Measurements from ENCODE around the gene ACER2. TPM values are rescaled to one million over a fixed set of nuclear protein-coding genes. Genes with fewer than 3 reads are reported as not detected.

ACER2 gene
- total and polyA plus RNA-seq, 2 of the 8 experiments (the other 6 are each of a cell fraction or from before 2014, with no cell fraction given) = 7.4 to 8.8 TPM

DNA sequence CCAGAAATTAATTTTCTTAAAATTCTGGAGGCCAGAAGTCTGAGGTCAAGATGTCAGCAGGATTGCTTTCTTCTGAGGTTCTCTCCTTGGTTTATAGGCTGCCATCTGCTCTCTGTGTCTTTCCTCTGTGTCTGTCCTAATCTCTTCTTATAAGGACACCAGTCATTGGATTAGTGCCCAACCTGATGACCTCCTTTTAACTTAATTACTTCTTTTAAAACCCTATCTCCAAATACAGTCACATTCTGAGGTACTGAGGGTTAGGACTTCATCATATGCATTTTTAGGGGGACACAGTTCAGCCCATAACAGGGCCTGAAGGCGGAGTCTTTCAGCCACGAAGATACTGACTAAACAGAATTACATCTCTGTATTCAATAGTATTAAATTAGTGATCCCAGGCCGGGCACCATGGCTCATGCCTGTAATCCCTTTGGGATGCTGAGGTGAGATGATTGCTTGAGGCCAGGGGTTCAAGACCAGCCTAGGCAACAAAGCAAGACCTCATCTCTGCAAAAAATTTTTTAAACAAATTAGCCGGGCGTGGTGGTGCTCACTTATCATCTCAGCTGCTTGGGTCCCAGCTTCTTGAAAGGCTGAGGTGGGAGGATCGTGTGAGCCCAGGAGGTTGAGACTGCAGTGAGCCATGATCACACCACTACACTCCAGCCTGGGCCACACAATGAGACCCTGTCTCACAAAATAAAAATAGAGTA is 22.9 kb upstream of the ACER2 start:
- Histone ChIP-seq H2AK5ac (ENCODE audit: low read depth, low read length) (no peak overlapping the region), H3K4ac (replicated peaks; ENCODE audit: insufficient read length, low read depth, low read length) (no peak overlapping the region), H3K4me3 (ENCODE audit: extremely low read depth in 1 of 4, insufficient read depth in 2 of 4, low read depth in 3 of 4, low read length in 4 of 4) (no peak overlapping the region), H4K91ac (replicated peaks; ENCODE audit: insufficient read length, low read length) (no peak overlapping the region), H2BK12ac (ENCODE audit: low read depth, low read length) (no peak overlapping the region), H2BK120ac (replicated peaks; ENCODE audit: low read depth, low read length) (no peak overlapping the region), H3K79me1 (ENCODE audit: low read depth, low read length) (no peaks in the 10 kb centered on the region), H2BK5ac (ENCODE audit: low read depth, low read length) (no peak overlapping the region), H3K14ac (ENCODE audit: insufficient read length) (no peak overlapping the region), H3K18ac (ENCODE audit: extremely low read depth, low read length) (no peak overlapping the region), H2BK20ac (ENCODE audit: low read length) (no peak overlapping the region), H4K5ac (ENCODE audit: insufficient read length, low read depth, low read length) (no peak overlapping the region), H3K4me1 (replicated peaks in 1 of 4; ENCODE audit: control insufficient read depth in 3 of 4, insufficient read depth in 4 of 4, low read length in 3 of 4) (peaks cover 0 to 4% (median 0%) of the 10 kb centered on the region in 4 experiments; a peak in 1 of 7 replicates), H4K8ac (ENCODE audit: extremely low read depth, insufficient read depth, low read length) (no peak overlapping the region), H2BK15ac (ENCODE audit: low read length) (no peak overlapping the region), H3K9me3 (ENCODE audit: insufficient read depth in 2 of 2, low read depth in 1 of 2, low read length in 1 of 2) (no peaks in the 10 kb centered on the region), H3K4me2 (ENCODE audit: insufficient read depth in 1 of 2, low read depth in 2 of 2, low read length in 2 of 2) (no peak overlapping the region), H3K9ac (replicated peaks in 1 of 4; ENCODE audit: extremely low read depth in 1 of 4, low read depth in 3 of 4, low read length in 3 of 4) (no peak overlapping the region), H3K79me2 (ENCODE audit: control insufficient read depth in 1 of 2, insufficient read depth in 2 of 2, low read length in 2 of 2) (peaks cover 0 to 4% of the 10 kb centered on the region in 2 experiments; a peak in 1 of 4 replicates), H4K20me1 (replicated peaks in 1 of 2; ENCODE audit: control insufficient read depth in 1 of 2, insufficient read depth in 2 of 2, low read length in 2 of 2) (no peaks in the 10 kb centered on the region), H3K23me2 (ENCODE audit: low read depth, low read length) (no peaks in the 10 kb centered on the region; the same call in 1 of the 2 replicates), H3K56ac (replicated peaks; ENCODE audit: insufficient read length, low read depth, low read length) (no peak overlapping the region), H3K23ac (ENCODE audit: insufficient read length) (no peak overlapping the region), H3K36me3 (ENCODE audit: control insufficient read depth in 2 of 4, insufficient read depth in 4 of 4, low read length in 3 of 4) (no peaks in the 10 kb centered on the region), H3K27ac (ENCODE audit: low read depth, low read length) (no peak overlapping the region), H2AFZ (ENCODE audit: low read length) (no peak overlapping the region), H3K27me3 (replicated peaks in 1 of 4; ENCODE audit: control insufficient read depth in 3 of 4, extremely low read depth in 1 of 4, insufficient read depth in 3 of 4, low read length in 3 of 4) (no peaks in the 10 kb centered on the region)
- POLR2A ChIA-PET (ENCODE audit: partially characterized antibody) = interaction anchor here (0.6 to 1.5 kb wide), 2 partner anchors 11 to 165 kb away, joined by 3 to 4 read pairs; no protein-coding TSS in a partner anchor
- 87% methylated on average over 6 of the region's 6 CpGs; no CpG with 5 or more reads in 1 of the 2 experiments for WGBS, 2 experiments (ENCODE audit: extremely low coverage in 1 of 2, insufficient coverage in 1 of 2, insufficient read length in 1 of 2, insufficient replicate concordance in 2 of 2, low coverage in 1 of 2, low lambda C conversion rate in 2 of 2, missing lambda C conversion rate in 1 of 2)
- CTCF ChIA-PET (ENCODE audit: partially characterized antibody) = no interaction called here
- FAIRE-seq (no peak), DNase-seq (ENCODE audit: low read depth in 1 of 2, low spot score in 2 of 2) (no peak)
- no peak for TF ChIP-seq SAP30 (IDR thresholded peaks at IDR 0.05; ENCODE audit: insufficient read depth, insufficient replicate concordance, low read length)
- no peak for TF ChIP-seq NANOG (IDR thresholded peaks at IDR 0.05; ENCODE audit: insufficient read depth, low read depth, low read length, poor library complexity, severe bottlenecking)
- TF ChIP-seq KDM1A (IDR thresholded peaks at IDR 0.05; ENCODE audit: borderline replicate concordance, low read length) = no peak
- no peak for TF ChIP-seq KDM5A (IDR thresholded peaks at IDR 0.05; ENCODE audit: low read length)
- TF ChIP-seq PHF8 (conservative IDR thresholded peaks at IDR 0.05; ENCODE audit: low read depth, low read length) = no peak
- TF ChIP-seq BCL11A (IDR thresholded peaks at IDR 0.05; ENCODE audit: low read depth in 2 of 2, low read length in 2 of 2) = no peak
- no peak for TF ChIP-seq CHD1 (IDR thresholded peaks at IDR 0.05; ENCODE audit: low read depth, low read length)
- TF ChIP-seq, protein P1, sequence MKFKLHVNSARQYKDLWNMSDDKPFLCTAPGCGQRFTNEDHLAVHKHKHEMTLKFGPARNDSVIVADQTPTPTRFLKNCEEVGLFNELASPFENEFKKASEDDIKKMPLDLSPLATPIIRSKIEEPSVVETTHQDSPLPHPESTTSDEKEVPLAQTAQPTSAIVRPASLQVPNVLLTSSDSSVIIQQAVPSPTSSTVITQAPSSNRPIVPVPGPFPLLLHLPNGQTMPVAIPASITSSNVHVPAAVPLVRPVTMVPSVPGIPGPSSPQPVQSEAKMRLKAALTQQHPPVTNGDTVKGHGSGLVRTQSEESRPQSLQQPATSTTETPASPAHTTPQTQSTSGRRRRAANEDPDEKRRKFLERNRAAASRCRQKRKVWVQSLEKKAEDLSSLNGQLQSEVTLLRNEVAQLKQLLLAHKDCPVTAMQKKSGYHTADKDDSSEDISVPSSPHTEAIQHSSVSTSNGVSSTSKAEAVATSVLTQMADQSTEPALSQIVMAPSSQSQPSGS (IDR thresholded peaks at IDR 0.05; ENCODE audit: low read length) = no peak
- TF ChIP-seq, protein P2, sequence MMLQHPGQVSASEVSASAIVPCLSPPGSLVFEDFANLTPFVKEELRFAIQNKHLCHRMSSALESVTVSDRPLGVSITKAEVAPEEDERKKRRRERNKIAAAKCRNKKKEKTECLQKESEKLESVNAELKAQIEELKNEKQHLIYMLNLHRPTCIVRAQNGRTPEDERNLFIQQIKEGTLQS (IDR thresholded peaks at IDR 0.05; ENCODE audit: insufficient read depth, low read depth, low read length) = no peak
- TF ChIP-seq TAF1 (IDR thresholded peaks at IDR 0.05; ENCODE audit: low read depth, low read length) = no peak

Measured in H1 (cell line).